ENCODE results near the gene DERL3. TPM values are rescaled to one million over a fixed set of nuclear protein-coding genes. Genes with fewer than 3 reads are reported as not detected.

DERL3 gene
- total RNA-seq (2016; rRNA removed; fragmentation: Illumina TruSeq; extraction: Trizol) (not detected in 2 replicates), polyA plus RNA-seq (2011; rRNA removed) (not detected in 2 replicates), polyA minus RNA-seq (2011; rRNA and poly(A)+ RNA removed; ENCODE audit: low replicate concordance) (1.4 TPM in 1 of 2 replicates, not detected in the other), Bru-seq, nascent RNA (not detected), BruChase-seq, experiment 1, labeled RNA remaining after a 6-hour chase (not detected), BruChase-seq, experiment 2, labeled RNA remaining after a 2-hour chase (not detected)
- not detected in 2 replicates for total RNA-seq (2016; cell fraction: cytosol; rRNA removed; fragmentation: Illumina TruSeq; extraction: Trizol; ENCODE audit: low read depth)
- total RNA-seq (2016; cell fraction: insoluble cytoplasmic fraction; rRNA removed; fragmentation: Illumina TruSeq; extraction: Trizol) = not detected in 2 replicates
- total RNA-seq (2016; cell fraction: membrane; rRNA removed; fragmentation: Illumina TruSeq; extraction: Trizol) = not detected in 2 replicates
- not detected in 2 replicates for total RNA-seq (2016; cell fraction: nucleus; rRNA removed; fragmentation: Illumina TruSeq; extraction: Trizol)
- polyA plus RNA-seq (2011; cell fraction: cytosol; rRNA removed) = not detected in 2 replicates
- not detected in 2 replicates for polyA plus RNA-seq (2011; cell fraction: nucleus; rRNA removed)
- 0.07 TPM in 1 of 2 replicates, not detected in the other for polyA plus RNA-seq (2012)
- not detected in 2 replicates for polyA plus RNA-seq (2016; cell fraction: cytosol; fragmentation: Illumina TruSeq; extraction: Trizol; ENCODE audit: low read depth)
- not detected in 2 replicates for polyA plus RNA-seq (2016; cell fraction: insoluble cytoplasmic fraction; fragmentation: Illumina TruSeq; extraction: Trizol; ENCODE audit: low read depth)
- polyA plus RNA-seq (2016; cell fraction: membrane; fragmentation: Illumina TruSeq; extraction: Trizol; ENCODE audit: low read depth) = not detected in 2 replicates
- not detected in 2 replicates for polyA plus RNA-seq (2016; cell fraction: nucleus; fragmentation: Illumina TruSeq; extraction: Trizol; ENCODE audit: insufficient read depth, low read depth)
- polyA minus RNA-seq (2011; cell fraction: cytosol; rRNA and poly(A)+ RNA removed) = not detected in 2 replicates
- not detected in 2 replicates for polyA minus RNA-seq (2011; cell fraction: nucleus; rRNA and poly(A)+ RNA removed)
- long read RNA-seq, experiment 1 = 0 reads
- long read RNA-seq, experiment 2 = 0 reads

DNA sequence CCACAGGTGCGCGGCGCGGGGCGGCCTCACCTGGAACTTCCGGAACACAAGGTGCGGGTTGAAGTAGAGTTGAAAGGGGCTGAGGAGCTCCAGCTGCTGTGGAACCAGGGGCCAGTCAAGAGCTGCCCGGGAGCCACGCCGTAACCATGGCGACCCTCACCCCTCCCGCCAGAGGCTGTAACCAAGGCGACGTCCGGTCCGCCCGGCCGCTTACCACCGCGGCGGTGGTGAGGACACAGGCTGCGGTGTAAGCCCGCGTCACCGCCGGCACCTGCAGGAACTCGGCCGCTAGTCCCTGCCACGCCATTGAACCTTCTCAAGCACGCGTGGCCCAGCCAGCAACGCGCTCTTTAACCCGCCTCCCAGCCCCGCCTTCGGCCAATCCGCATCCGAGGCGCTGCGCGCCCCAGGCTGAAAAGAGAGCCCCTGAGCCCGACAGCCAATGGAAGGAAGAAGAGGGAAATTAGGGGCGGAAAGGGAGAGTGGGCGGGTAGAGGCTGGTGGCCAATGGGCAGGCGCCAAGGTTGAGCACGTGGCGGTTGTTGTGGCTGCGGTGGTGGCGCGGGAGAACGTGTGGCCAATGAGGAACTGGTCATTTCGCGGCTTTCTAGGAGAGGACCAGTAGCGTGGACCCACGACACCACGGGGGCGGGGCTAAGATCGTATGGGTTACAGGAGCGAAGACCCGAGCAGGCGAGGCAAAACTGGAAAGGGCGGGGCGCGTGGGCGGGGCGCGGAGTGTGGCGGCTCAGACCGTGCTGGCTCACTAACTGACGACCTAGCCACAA, at the start of gene DERL3:
DERL3 (minus strand) TSS at position 326 of the 788 bp plus-strand sequence; CDS start at position 307, 19 bp downstream.
- no peak within 1 kb of the TSS for H3K4me2 ChIP-seq (ENCODE audit: low read depth, low read length)
- 97% methylated on average over 62 of the region's 70 CpGs for WGBS (ENCODE audit: low lambda C conversion rate)
- no peaks in the 10 kb centered on the region for H3K4me1 ChIP-seq (ENCODE audit: insufficient read depth, low read length)
- no peak within 1 kb of the TSS for H3K4me3 ChIP-seq (replicated peaks in 1 of 3; ENCODE audit: insufficient read depth in 1 of 3, low read depth in 2 of 3, low read length in 3 of 3)
- no peak for FAIRE-seq
- no peak for ATAC-seq
- H2AFZ ChIP-seq (ENCODE audit: low read length) = no peak within 1 kb of the TSS
- in situ Hi-C loops (cut with HindIII; ENCODE audit: extremely low pct_ligation_motif_present, low pct_unique_long_range_greater_than_20kb) = loop anchor here (25.0 kb wide), 1 partner anchor 227 kb away; no protein-coding TSS in a partner anchor
- H3K9me3 ChIP-seq (ENCODE audit: low read length) = no peaks in the 10 kb centered on the region
- DNase-seq (ENCODE audit: low spot score) = no peak
- peaks cover 0 to 2% of the 10 kb centered on the region in 2 experiments; a peak in 1 of 5 replicates for H3K27me3 ChIP-seq (ENCODE audit: control insufficient read depth in 1 of 2, insufficient read depth in 2 of 2, low read length in 2 of 2)
- H3K36me3 ChIP-seq (replicated peaks in 1 of 2; ENCODE audit: control insufficient read depth in 1 of 2, insufficient read depth in 2 of 2, low read length in 2 of 2) = peaks cover 12 to 22% of the 10 kb centered on the region in 2 experiments; a peak in 4 of 5 replicates
- ChIA-PET CTCF (ENCODE audit: low intra/inter-chr PET ratio, low total read pairs) (no interaction called here), POLR2A (no interaction called here)
- intact Hi-C loops (cut with micrococcal nuclease; ENCODE audit: unreplicated experiment) = no loop called here
- H4K20me1 ChIP-seq (ENCODE audit: insufficient read depth, low read length) = no peaks in the 10 kb centered on the region
- TF ChIP-seq TBL1XR1 (IDR thresholded peaks at IDR 0.05; ENCODE audit: borderline replicate concordance, low read length, partially characterized antibody) (no peak), AGO2 (optimal IDR thresholded peaks at IDR 0.05; ENCODE audit: low read depth, low read length) (peak; percentile 65), RFX1 (IDR thresholded peaks at IDR 0.05) (peak; percentile 16)
- TF ChIP-seq, protein P1, sequence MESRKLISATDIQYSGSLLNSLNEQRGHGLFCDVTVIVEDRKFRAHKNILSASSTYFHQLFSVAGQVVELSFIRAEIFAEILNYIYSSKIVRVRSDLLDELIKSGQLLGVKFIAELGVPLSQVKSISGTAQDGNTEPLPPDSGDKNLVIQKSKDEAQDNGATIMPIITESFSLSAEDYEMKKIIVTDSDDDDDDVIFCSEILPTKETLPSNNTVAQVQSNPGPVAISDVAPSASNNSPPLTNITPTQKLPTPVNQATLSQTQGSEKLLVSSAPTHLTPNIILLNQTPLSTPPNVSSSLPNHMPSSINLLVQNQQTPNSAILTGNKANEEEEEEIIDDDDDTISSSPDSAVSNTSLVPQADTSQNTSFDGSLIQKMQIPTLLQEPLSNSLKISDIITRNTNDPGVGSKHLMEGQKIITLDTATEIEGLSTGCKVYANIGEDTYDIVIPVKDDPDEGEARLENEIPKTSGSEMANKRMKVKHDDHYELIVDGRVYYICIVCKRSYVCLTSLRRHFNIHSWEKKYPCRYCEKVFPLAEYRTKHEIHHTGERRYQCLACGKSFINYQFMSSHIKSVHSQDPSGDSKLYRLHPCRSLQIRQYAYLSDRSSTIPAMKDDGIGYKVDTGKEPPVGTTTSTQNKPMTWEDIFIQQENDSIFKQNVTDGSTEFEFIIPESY (CRISPR knock-in tag; IDR thresholded peaks at IDR 0.05) = peak; percentile 21; the same call in 1 of the 2 replicates
- no TSS peak for BruUV-seq (replicated peaks)
- no peak within 1 kb of the TSS for H3K9ac ChIP-seq (ENCODE audit: insufficient read depth, low read depth, low read length)
- H3K27ac ChIP-seq (ENCODE audit: extremely low read length, insufficient read depth, low read length) = no peak within 1 kb of the TSS
- H3K79me2 ChIP-seq (ENCODE audit: insufficient read depth, low read length) = no peaks in the 10 kb centered on the region
